ENCODE results near the gene HYCC1. TPM values are rescaled to one million over a fixed set of nuclear protein-coding genes. Genes with fewer than 3 reads are reported as not detected.

Gene HYCC1
- total RNA-seq, 1 experiment from 2014 or later = 52.3 TPM

- Histone ChIP-seq H3K9me3 (ENCODE audit: control insufficient read depth, insufficient read depth, low read depth, low read length) (no peaks in the 10 kb centered on the region), H3K27me3 (ENCODE audit: control insufficient read depth, insufficient read depth, low read length) (no peaks in the 10 kb centered on the region), H3K36me3 (ENCODE audit: control insufficient read depth, insufficient read depth, low read length) (no peaks in the 10 kb centered on the region), H3K27ac (ENCODE audit: low read length) (no peak overlapping the region), H3K4me1 (ENCODE audit: control insufficient read depth, insufficient read depth, low read length) (peaks cover 5% of the 10 kb centered on the region; the same call in 1 of the 2 replicates), H3K4me3 (ENCODE audit: low read depth in 2 of 2, low read length in 2 of 2) (no peak overlapping the region)
- ChIA-PET POLR2A (no interaction called here), CTCF (no interaction called here)
- intact Hi-C loops (cut with micrococcal nuclease; ENCODE audit: unreplicated experiment) = no loop called here
- BruUV-seq (replicated peaks) = no TSS peak
- DNase-seq (ENCODE audit: low read depth, low spot score) (no peak), ATAC-seq (no peak)
- in situ Hi-C loops (cut with HindIII; ENCODE audit: low pct_unique_long_range_greater_than_20kb, low sequenced_read_pairs) = no loop called here
- TF ChIP-seq POLR2AphosphoS5 (IDR thresholded peaks at IDR 0.05; ENCODE audit: low read depth, low read length) = no peak
- no peak for TF ChIP-seq CTCF (IDR thresholded peaks at IDR 0.05)
- no peak for TF ChIP-seq TCF7L2 (IDR thresholded peaks at IDR 0.05; ENCODE audit: low read depth, low read length)
- no peak for TF ChIP-seq SIN3A (IDR thresholded peaks at IDR 0.05; ENCODE audit: borderline replicate concordance, insufficient read depth, low read depth, low read length)
- TF ChIP-seq REST (IDR thresholded peaks at IDR 0.05; ENCODE audit: insufficient read depth in 1 of 2, low read depth in 2 of 2, low read length in 1 of 2) = no peak
These were observed 13.2 kb downstream of the HYCC1 start for GRCh38 chr7:23000597-23001360.

GRCh38 chr7:22998519-22998896 lies 15.4 kb downstream of the HYCC1 start:
- DNase-seq (ENCODE audit: low read depth, low spot score) (no peak), ATAC-seq (no peak)
- no peak overlapping the region for H3K27ac ChIP-seq (ENCODE audit: low read length)
- no peaks in the 10 kb centered on the region for H3K36me3 ChIP-seq (ENCODE audit: control insufficient read depth, insufficient read depth, low read length)
- CTCF ChIA-PET = no interaction called here
- TF ChIP-seq REST (IDR thresholded peaks at IDR 0.05; ENCODE audit: insufficient read depth in 1 of 2, low read depth in 2 of 2, low read length in 1 of 2) = no peak
- TF ChIP-seq CTCF (IDR thresholded peaks at IDR 0.05) = no peak
- no peak for TF ChIP-seq SIN3A (IDR thresholded peaks at IDR 0.05; ENCODE audit: borderline replicate concordance, insufficient read depth, low read depth, low read length)
- TF ChIP-seq TCF7L2 (IDR thresholded peaks at IDR 0.05; ENCODE audit: low read depth, low read length) = no peak
- no peak for TF ChIP-seq POLR2AphosphoS5 (IDR thresholded peaks at IDR 0.05; ENCODE audit: low read depth, low read length)
- intact Hi-C loops (cut with micrococcal nuclease; ENCODE audit: unreplicated experiment) = no loop called here
- in situ Hi-C loops (cut with HindIII; ENCODE audit: low pct_unique_long_range_greater_than_20kb, low sequenced_read_pairs) = no loop called here
- no TSS peak for BruUV-seq (replicated peaks)
- H3K9me3 ChIP-seq (ENCODE audit: control insufficient read depth, insufficient read depth, low read depth, low read length) = no peaks in the 10 kb centered on the region
- H3K4me3 ChIP-seq (ENCODE audit: low read depth in 2 of 2, low read length in 2 of 2) = no peak overlapping the region
- H3K4me1 ChIP-seq (ENCODE audit: control insufficient read depth, insufficient read depth, low read length) = peaks cover 2% of the 10 kb centered on the region; the same call in 1 of the 2 replicates
- H3K27me3 ChIP-seq (ENCODE audit: control insufficient read depth, insufficient read depth, low read length) = no peaks in the 10 kb centered on the region
- POLR2A ChIA-PET = no interaction called here

Measured in Panc1 (cell line).